Left lung (tissue), 10 donors: ENCODE measurements around the gene FRMD4A. TPM values are rescaled to one million over a fixed set of nuclear protein-coding genes. Genes with fewer than 3 reads are reported as not detected.

Experiments used
- ATAC-seq: fragments of 200-7000 bp; cut with Tn5 transposase; one replicate; pipeline ENCODE4 v1.9.1; 2020; ENCODE audit warnings: moderate library complexity
- DNase-seq, 4 donors: peaks; one replicate each; pipeline ENCODE4 v3.0.0-alpha.2; 2013 to 2020
- H3K27ac ChIP-seq, 2 donors: fragments of 200-600 bp; sonication (generic) in 1 of 2; one replicate each; pipeline versions ENCODE4 v1.5.0 to v1.8.0; 2020 to 2021
- H3K27me3 ChIP-seq, 2 donors: fragments of 200-600 bp; sonication (generic) in 1 of 2; one replicate each; pipeline versions ENCODE4 v1.5.0 to v1.8.0; 2020 to 2021
- H3K36me3 ChIP-seq, 2 donors: fragments of 200-600 bp; sonication (generic) in 1 of 2; one replicate each; pipeline versions ENCODE4 v1.5.0 to v1.8.0; 2020 to 2021
- H3K4me1 ChIP-seq, 2 donors: fragments of 200-600 bp; one replicate each; pipeline ENCODE4 v1.8.0; 2021
- H3K4me3 ChIP-seq, 2 donors: fragments of 200-600 bp; sonication (generic) in 1 of 2; one replicate each; pipeline versions ENCODE4 v1.5.0 to v1.8.0; 2020 to 2021; ENCODE audit warnings: mild to moderate bottlenecking in 1 of 2
- H3K9me3 ChIP-seq, 2 donors: fragments of 200-600 bp; sonication (generic) in 1 of 2; one replicate each; pipeline versions ENCODE4 v1.5.0 to v1.8.0; 2020 to 2021
- intact Hi-C, 2 donors: fragments of 100-400 bp; cut with DNase I; formaldehyde crosslinking; loops; one replicate each; pipeline versions ENCODE4 v1.11.2 to v1.14.2; 2022
- polyA plus RNA-seq, 6 donors: library from polyadenylated mRNA; unstranded; fragments of 120-200 nt; gene quantifications; one replicate each; pipeline ENCODE4 v1.2.1, GENCODE V29; 2013; ENCODE audit not compliant: insufficient read length in 6 of 6
- total RNA-seq, 2 donors: library from RNA; stranded (reverse); fragmentation: NEBNext Ultra II Directional; extraction: Animal tissue kit (Norgen Biotek cat#: 25700); gene quantifications; one replicate each; pipeline ENCODE4 v1.2.1, GENCODE V29; 2021
- TF ChIP-seq, protein P1 (sequence below), 2 donors: fragments of 200-600 bp; sonication (generic) in 1 of 2; IDR thresholded peaks; one replicate each; pipeline versions ENCODE4 v1.5.0 to v1.8.0; 2021; ENCODE audit warnings: antibody characterized with exemption in 2 of 2
- donor health status: DM: no; HTN: yes; CAD: no.
- donor health status: DM: no; HTN: no; CAD: no.

The FRMD4A gene
- total and polyA plus RNA-seq, 8 donors: 33.9 to 62.8 (median 57.0) TPM

DNA sequence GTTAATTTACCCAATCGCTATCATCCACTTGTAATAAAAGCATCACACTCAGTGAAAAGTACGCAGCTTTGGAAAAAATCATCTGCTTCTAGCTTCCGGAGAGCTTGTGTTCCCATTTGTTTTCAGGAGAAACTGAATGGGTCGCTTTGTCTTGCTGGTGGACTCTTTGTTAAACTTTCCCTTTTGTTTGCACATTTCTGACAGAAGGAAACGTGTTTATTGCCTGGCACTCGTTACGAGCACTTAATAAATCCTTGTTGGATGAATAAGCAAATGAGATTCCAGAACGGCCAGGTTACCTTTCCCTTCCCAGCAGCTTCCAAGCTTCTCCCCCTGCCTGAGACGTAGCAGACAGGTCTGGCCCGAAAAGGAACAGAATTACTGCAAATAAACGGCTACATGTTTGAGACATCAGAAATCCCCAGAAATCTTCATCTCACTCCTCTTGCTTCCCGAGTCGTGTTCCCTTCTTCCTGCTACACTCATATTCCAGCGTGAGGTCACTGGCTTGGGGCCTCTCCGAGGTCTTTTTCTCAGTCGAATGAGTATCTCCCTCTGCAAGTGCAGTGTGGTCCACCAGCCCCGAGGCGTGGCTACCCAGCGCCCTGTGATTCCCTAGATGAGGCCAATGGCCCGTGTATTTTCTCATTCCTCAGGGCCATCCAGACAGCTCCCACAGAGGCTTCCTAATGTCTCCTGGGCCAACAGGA, 167.2 kb downstream of the FRMD4A start:
- no peak overlapping the region for H3K27ac ChIP-seq
- no peak for DNase-seq
- peaks cover 7 to 43% of the 10 kb centered on the region in 2 donors for H3K27me3 ChIP-seq
- no peak for ATAC-seq
- TF ChIP-seq, protein P1, sequence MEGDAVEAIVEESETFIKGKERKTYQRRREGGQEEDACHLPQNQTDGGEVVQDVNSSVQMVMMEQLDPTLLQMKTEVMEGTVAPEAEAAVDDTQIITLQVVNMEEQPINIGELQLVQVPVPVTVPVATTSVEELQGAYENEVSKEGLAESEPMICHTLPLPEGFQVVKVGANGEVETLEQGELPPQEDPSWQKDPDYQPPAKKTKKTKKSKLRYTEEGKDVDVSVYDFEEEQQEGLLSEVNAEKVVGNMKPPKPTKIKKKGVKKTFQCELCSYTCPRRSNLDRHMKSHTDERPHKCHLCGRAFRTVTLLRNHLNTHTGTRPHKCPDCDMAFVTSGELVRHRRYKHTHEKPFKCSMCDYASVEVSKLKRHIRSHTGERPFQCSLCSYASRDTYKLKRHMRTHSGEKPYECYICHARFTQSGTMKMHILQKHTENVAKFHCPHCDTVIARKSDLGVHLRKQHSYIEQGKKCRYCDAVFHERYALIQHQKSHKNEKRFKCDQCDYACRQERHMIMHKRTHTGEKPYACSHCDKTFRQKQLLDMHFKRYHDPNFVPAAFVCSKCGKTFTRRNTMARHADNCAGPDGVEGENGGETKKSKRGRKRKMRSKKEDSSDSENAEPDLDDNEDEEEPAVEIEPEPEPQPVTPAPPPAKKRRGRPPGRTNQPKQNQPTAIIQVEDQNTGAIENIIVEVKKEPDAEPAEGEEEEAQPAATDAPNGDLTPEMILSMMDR (IDR thresholded peaks at IDR 0.05): no peak
- intact Hi-C loops: no loop called here
- H3K36me3 ChIP-seq: no peaks in the 10 kb centered on the region
- no peak overlapping the region for H3K4me3 ChIP-seq
- H3K4me1 ChIP-seq: no peaks in the 10 kb centered on the region
- H3K9me3 ChIP-seq: no peaks in the 10 kb centered on the region

DNA sequence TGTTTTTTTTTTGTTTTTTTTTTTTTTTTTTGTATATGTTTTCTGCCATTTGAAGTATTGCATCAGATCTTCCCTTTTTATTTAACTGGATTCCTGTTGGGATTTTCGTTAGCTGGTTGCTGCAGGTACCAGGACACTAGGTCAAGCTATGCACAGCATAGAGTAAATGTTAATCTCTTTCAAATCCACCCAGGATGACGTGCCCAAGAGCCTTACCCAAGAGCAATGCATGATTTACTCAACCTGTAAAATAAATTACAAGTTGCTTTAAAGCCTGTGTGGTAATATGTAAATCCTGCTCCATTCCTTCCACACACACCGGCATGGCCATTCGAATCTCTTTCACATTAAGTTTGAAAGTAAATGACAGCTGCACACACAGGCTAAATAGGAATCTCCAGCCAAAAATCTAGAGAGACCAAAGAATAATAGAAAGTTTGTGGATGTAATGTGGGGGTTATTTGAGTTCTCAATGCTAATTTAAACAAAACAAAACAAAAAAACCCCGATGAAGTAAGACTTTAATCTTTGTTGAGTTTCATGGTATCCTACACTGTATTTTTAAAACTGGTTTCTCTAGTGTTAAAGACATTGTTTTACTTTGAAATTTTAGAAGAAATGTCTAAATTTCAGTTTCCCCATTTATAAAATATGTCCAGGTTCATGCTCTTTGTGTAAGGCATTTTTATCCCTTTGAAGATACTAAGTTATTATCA, 167.9 kb downstream of the FRMD4A start:
- Histone ChIP-seq H3K9me3 (no peaks in the 10 kb centered on the region), H3K4me3 (no peak overlapping the region), H3K27ac (no peak overlapping the region), H3K27me3 (peaks cover 7 to 41% of the 10 kb centered on the region in 2 donors), H3K36me3 (no peaks in the 10 kb centered on the region), H3K4me1 (no peaks in the 10 kb centered on the region)
- TF ChIP-seq, protein P1 (IDR thresholded peaks at IDR 0.05): no peak
- DNase-seq (no peak), ATAC-seq (no peak)
- intact Hi-C loops: no loop called here

DNA sequence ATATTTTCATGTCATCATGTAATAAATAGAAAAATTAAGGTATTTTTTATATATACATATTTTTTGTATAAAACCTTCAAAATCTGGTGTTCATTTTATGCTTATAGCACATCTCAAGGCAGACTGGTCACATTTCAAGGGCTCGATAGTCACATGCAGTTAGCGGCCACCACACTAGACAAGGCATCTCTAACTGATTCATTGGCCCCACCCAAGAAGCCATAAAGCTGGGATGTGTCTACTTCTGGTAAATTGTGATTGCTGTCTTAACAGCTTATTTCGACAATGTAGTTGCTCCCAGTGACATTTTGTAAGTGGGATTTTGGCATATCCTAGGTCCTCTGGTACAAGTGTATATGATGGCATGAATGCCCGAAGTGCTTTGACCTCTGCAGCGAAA, 168.7 kb downstream of the FRMD4A start:
- peaks cover 7 to 34% of the 10 kb centered on the region in 2 donors for H3K27me3 ChIP-seq
- no peaks in the 10 kb centered on the region for H3K36me3 ChIP-seq
- no peak overlapping the region for H3K27ac ChIP-seq
- DNase-seq (no peak), ATAC-seq (no peak)
- no peaks in the 10 kb centered on the region for H3K9me3 ChIP-seq
- no peak overlapping the region for H3K4me3 ChIP-seq
- H3K4me1 ChIP-seq: no peaks in the 10 kb centered on the region
- TF ChIP-seq, protein P1 (IDR thresholded peaks at IDR 0.05): no peak
- intact Hi-C loops: no loop called here

DNA sequence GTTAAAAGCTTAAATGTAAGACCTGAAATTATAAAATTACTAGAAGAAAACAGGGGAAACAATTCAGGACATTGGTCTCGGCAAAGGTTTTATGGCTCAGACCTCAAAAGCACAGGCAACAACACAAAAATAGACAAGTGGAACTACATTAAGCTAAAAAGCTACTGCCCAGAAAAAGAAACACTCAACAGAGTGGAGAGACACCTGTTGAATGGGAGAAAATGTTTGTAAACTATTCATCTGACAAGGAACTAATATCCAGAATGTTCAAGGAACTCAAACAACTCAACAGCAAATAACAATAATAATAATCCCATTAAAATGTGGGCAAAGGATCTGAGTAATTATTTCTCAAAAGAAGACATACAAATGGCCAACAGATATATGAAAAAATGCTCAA, 170.4 kb downstream of the FRMD4A start:
- TF ChIP-seq, protein P1 (IDR thresholded peaks at IDR 0.05): no peak
- no peak overlapping the region for H3K27ac ChIP-seq
- peaks cover 0 to 4% of the 10 kb centered on the region in 2 donors for H3K9me3 ChIP-seq
- no peak for ATAC-seq
- DNase-seq: no peak
- intact Hi-C loops: no loop called here
- no peak overlapping the region for H3K4me3 ChIP-seq
- H3K27me3 ChIP-seq: peaks cover 7 to 28% of the 10 kb centered on the region in 2 donors
- no peaks in the 10 kb centered on the region for H3K36me3 ChIP-seq
- no peaks in the 10 kb centered on the region for H3K4me1 ChIP-seq

DNA sequence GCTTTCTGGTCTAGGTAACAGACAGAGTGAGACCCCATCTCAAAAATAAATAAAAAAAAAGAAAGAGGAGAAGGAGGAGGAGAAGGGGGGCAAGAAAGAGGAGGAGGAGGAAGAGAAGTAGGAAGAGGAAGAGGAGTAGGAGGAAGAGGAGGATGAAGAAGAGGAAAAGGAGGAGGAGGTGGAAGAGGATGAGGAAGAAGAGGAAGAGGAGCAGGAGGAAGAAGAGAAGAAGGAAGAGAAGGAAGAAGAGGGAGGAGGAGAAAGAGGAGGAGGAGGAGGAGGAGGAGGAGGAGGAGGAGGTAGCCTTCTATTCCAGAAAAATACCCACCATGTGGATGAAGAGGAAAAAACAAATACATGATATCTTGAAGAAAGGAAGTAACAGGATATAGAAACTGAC, 172.1 kb downstream of the FRMD4A start:
- H3K9me3 ChIP-seq: peaks cover 0 to 8% of the 10 kb centered on the region in 2 donors
- TF ChIP-seq, protein P1 (IDR thresholded peaks at IDR 0.05): no peak
- intact Hi-C loops: no loop called here
- no peak overlapping the region for H3K4me3 ChIP-seq
- DNase-seq: no peak
- no peaks in the 10 kb centered on the region for H3K36me3 ChIP-seq
- H3K27me3 ChIP-seq: peaks cover 7 to 25% of the 10 kb centered on the region in 2 donors
- no peak overlapping the region for H3K27ac ChIP-seq
- ATAC-seq: no peak
- H3K4me1 ChIP-seq: no peaks in the 10 kb centered on the region
